GM21528 (cell line): ENCODE measurements around the gene GPAM.
A peak's percentile ranks its signal among the peaks of the same experiment; 100 is the strongest.
"Not testable (repeated sequence)": the region's sequence is repeated elsewhere in the genome, so short reads cannot be mapped to it uniquely, and the experiment has no call there.

ENCODE experiments used
- ATAC-seq: cut with Tn5 transposase; IDR thresholded peaks from one replicate; pipeline ENCODE4 v1.9.1; 2021; ENCODE audit warnings: mild to moderate bottlenecking, moderate library complexity; ENCODE audit not compliant: unreplicated experiment, low FRiP score

The GPAM gene

GRCh38 chr10:112216151-112216550 lies 32.6 kb upstream of the GPAM start:
- no peak for ATAC-seq

- no peak for ATAC-seq
Measured at GRCh38 chr10:112215342-112215774, 31.8 kb upstream of the GPAM start.

- ATAC-seq: no peak
Measured at GRCh38 chr10:112214298-112214926, 30.8 kb upstream of the GPAM start.

GRCh38 chr10:112213836-112214235 lies 30.3 kb upstream of the GPAM start:
- ATAC-seq: no peak

- ATAC-seq: no peak
Measured at GRCh38 chr10:112213098-112213823, 29.7 kb upstream of the GPAM start.

GRCh38 chr10:112210666-112211065 lies 27.1 kb upstream of the GPAM start:
- ATAC-seq: no peak

GRCh38 chr10:112209684-112210131 lies 26.1 kb upstream of the GPAM start:
- no peak for ATAC-seq

GRCh38 chr10:112208997-112209396 lies 25.4 kb upstream of the GPAM start:
- no peak for ATAC-seq

- no peak for ATAC-seq
Measured at GRCh38 chr10:112208292-112208691, 24.7 kb upstream of the GPAM start.

GRCh38 chr10:112203328-112204076 lies 19.9 kb upstream of the GPAM start:
- peak; percentile 79 for ATAC-seq

GRCh38 chr10:112202561-112203241 lies 19.1 kb upstream of the GPAM start:
- peak; percentile 84 for ATAC-seq

GRCh38 chr10:112202076-112202475 lies 18.5 kb upstream of the GPAM start:
- no peak for ATAC-seq

- ATAC-seq: no peak
Measured at GRCh38 chr10:112201334-112201733, 17.8 kb upstream of the GPAM start.

GRCh38 chr10:112200259-112200658 lies 16.7 kb upstream of the GPAM start:
- ATAC-seq: not testable (repeated sequence)

GRCh38 chr10:112197662-112198061 lies 14.1 kb upstream of the GPAM start:
- ATAC-seq: not testable (repeated sequence)

- no peak for ATAC-seq
Measured at GRCh38 chr10:112195224-112195623, 11.7 kb upstream of the GPAM start.

- ATAC-seq: no peak
Measured at GRCh38 chr10:112191791-112192190, 8.2 kb upstream of the GPAM start.

- no peak for ATAC-seq
Measured at GRCh38 chr10:112191041-112191590, 7.6 kb upstream of the GPAM start.

- ATAC-seq: no peak
Measured at GRCh38 chr10:112189465-112189864, 5.9 kb upstream of the GPAM start.

GRCh38 chr10:112187527-112187926 lies 4.0 kb upstream of the GPAM start:
- ATAC-seq: no peak
